ENCODE results near the gene SPRED3.
"Not testable (repeated sequence)": the region's sequence is repeated elsewhere in the genome, so short reads cannot be mapped to it uniquely, and the experiment has no call there.

Gene SPRED3

GRCh38 chr19:38389957-38390924 is 1.7 kb downstream of the SPRED3 start:
- no peak for DNase-seq (ENCODE audit: low read depth)

- no peak for DNase-seq (ENCODE audit: low read depth)
These were observed 3.5 kb downstream of the SPRED3 start for GRCh38 chr19:38391911-38392464.

- no peak for DNase-seq (ENCODE audit: low read depth)
These were observed 4.3 kb downstream of the SPRED3 start for GRCh38 chr19:38392707-38393308.

GRCh38 chr19:38394488-38394887 is 6.0 kb downstream of the SPRED3 start:
- DNase-seq (ENCODE audit: low read depth), result peak; percentile 45

DNA sequence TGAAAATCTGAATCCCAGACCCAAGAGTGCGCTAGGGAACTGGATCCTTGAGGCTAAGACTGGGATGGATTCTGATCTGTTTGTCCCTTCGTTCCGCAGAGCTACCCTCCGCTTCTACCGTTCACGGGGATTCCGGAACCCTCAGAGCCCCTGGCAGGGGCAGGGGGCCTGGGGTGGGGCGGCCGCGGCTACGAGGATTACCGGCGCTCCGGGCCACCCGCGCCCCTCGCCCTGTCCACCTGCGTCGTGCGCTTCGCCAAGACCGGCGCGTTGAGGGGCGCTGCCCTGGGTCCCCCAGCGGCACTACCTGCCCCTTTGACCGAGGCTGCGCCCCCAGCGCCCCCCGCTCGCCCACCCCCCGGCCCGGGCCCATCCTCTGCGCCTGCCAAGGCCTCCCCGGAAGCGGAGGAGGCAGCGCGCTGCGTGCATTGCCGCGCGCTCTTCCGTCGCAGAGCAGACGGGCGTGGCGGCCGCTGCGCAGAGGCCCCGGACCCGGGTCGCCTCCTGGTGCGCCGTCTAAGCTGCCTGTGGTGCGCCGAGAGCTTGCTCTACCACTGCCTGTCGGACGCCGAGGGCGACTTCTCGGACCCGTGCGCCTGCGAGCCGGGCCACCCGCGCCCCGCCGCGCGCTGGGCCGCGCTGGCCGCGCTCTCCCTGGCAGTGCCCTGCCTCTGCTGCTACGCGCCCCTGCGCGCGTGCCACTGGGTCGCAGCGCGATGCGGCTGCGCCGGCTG is 7.1 kb downstream of the SPRED3 start:
- no peak for DNase-seq (ENCODE audit: low read depth)

DNA sequence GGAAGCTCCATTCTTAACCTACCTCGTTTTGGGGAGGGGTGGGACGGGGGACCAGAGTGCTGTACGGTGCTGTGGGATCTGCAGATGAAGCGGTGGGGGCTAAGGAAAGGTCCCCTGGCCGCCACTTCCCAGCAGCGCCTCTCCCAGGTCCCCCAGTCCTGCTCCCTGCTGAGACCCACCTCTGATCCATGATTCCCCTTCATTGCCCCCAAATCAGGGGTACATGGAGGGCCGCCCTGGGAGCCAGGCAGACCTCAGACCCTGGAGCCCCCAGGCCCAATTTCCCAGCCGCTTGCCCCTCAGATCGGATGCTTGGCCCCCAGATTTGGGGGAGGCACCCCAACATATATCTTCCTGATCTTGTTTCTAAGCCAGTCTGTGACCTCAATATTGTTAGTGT is 10.6 kb downstream of the SPRED3 start:
- DNase-seq (ENCODE audit: low read depth), result no peak

GRCh38 chr19:38399537-38399936 is 11.0 kb downstream of the SPRED3 start:
- no peak for DNase-seq (ENCODE audit: low read depth)

- DNase-seq (ENCODE audit: low read depth), result no peak
These were observed 11.9 kb downstream of the SPRED3 start for GRCh38 chr19:38400361-38400760.

DNA sequence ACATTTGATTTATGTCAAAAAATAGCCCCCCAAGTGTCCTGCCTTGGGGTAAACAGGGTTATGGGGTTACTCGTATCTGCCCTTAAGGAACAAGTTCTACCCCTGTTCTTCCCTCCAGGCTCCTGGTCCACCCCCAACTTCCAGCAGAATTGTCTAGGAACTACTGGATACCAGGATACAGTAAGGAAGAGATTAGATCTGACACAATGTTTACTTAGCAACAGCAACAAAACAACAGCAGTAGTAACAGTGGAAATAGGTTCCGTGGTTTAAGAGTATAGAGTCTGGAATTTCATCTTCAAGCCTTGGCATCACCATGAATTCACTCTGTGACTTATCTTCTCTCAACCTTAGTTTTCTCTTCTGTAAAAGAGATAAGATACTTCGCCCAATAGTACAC is 12.7 kb downstream of the SPRED3 start:
- DNase-seq (ENCODE audit: low read depth), result no peak

GRCh38 chr19:38402623-38402966 is 14.1 kb downstream of the SPRED3 start:
- DNase-seq (ENCODE audit: low read depth), result no peak

- DNase-seq (ENCODE audit: low read depth), result peak; percentile 95
These were observed 14.6 kb downstream of the SPRED3 start, which contains the start of gene FAM98C for GRCh38 chr19:38402967-38403674. FAM98C (plus strand) TSS chr19:38403093; CDS start chr19:38403154, 61 bp downstream.

DNA sequence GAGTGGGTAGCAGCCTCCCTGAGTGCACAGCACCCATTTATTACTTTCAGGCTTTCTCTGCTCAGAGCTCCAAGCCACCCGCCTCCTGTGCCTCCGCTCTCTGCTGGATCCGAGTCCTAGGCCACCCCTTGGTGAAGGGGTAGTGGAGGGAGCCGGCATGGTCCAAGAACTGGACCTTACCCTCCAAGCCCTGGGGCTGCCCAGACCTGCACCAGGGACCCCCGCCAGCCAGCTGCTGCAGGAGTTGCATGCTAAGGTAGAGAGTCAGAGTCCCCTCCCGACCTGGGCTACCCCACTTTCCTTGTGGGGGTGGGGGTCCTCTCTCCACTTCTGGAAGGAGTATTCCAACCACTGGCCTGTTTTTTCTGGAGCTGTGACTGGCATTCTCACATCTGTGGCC is 16.4 kb downstream of the SPRED3 start:
- DNase-seq (ENCODE audit: low read depth), result no peak

GRCh38 chr19:38405276-38405675 is 16.8 kb downstream of the SPRED3 start:
- no peak for DNase-seq (ENCODE audit: low read depth)

- no peak for DNase-seq (ENCODE audit: low read depth)
These were observed 21.2 kb downstream of the SPRED3 start for GRCh38 chr19:38409631-38410133.

DNA sequence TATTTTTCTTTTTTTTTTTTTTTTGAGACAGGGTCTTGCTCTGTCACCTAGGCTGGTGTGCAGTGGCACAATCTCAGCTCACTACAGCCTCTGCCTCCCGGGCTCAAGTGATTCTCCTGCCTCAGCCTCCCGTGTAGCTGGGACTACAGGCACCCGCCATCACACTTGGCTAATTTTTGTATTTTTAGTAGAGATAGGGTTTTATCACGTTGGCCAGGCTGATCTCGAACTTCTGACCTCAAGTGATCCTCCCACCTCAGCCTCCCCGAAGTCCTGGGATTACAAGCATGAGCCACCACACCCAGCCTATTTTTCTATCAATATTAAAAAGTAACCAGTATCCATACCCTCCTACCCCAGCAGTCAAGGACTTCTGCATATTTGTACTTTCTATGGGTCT is 21.9 kb downstream of the SPRED3 start:
- DNase-seq (ENCODE audit: low read depth), result not testable (repeated sequence)

GRCh38 chr19:38411041-38411712 is 22.7 kb downstream of the SPRED3 start:
- DNase-seq (ENCODE audit: low read depth), result no peak

GRCh38 chr19:38411898-38412297 is 23.4 kb downstream of the SPRED3 start:
- DNase-seq (ENCODE audit: low read depth), result not testable (repeated sequence)

DNA sequence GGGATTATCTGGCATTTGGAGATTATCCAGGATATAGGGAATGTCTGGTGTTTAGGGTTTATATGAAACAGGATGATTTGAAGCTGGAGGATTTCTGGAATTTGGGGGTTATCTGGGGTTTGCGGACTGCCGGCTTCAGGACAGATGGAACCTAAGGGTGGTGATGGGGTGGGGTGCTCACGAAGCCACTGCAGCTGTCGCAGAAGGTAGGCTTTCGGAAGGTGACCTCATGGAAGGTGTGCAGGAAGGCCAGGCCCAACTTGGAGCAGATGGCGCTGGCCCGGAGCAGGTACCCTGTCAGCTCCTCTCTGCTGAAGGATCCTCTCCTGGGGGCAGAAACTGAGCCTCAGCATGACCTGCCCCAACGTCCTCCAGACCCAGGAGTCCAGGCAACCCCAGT is 24.0 kb downstream of the SPRED3 start:
- DNase-seq (ENCODE audit: low read depth), result no peak

- DNase-seq (ENCODE audit: low read depth), result no peak
These were observed 24.5 kb downstream of the SPRED3 start for GRCh38 chr19:38412961-38413360.

- DNase-seq (ENCODE audit: low read depth), result no peak
These were observed 24.9 kb downstream of the SPRED3 start for GRCh38 chr19:38413416-38413815.

DNA sequence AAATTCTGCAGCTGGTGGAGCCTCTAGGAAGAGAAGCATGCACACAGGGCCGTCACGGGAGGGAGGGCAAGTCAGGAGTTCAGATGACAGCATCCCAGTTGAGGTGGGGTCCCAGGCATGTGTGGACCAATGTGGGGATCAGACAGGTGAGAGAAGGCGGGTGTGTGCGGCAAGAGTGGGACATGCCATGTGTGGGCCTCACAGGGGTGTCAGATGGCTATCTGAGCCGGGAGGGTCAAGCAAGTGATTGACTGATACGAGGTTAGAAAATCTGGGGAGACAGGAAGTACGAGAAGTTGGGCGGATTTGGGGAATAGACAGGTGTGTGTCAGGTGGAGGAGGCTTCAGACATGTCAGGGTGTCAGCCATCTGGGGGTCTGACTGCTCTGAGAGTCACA is 28.6 kb downstream of the SPRED3 start:
- DNase-seq (ENCODE audit: low read depth), result no peak

Measured in activated gamma-delta T cell treated with anti-CD3 and anti-CD28 coated beads, Interleukin-2, amount 50 U/mL, for 16 hours (primary cell).